K562 treated with DMSO at 1 percent for 24 hours (cell line): ENCODE measurements around the gene TSC22D4. TPM values are rescaled to one million over a fixed set of nuclear protein-coding genes. Genes with fewer than 3 reads are reported as not detected.

ENCODE experiments used
- total RNA-seq: library from RNA; unstranded; fragments of 300-600 nt; gene quantifications from 2 replicates; pipeline ENCODE4 v1.2.3, GENCODE V29; 2022; ENCODE audit warnings: low read depth; ENCODE audit not compliant: insufficient read depth

The TSC22D4 gene
- total RNA-seq = 189 and 200 TPM in 2 replicates

GRCh38 chr7:100478958-100479660 is at the start of gene TSC22D4:
TSS of gene TSC22D4 (minus strand) at chr7:100479214. CDS start at chr7:100478038, 1,176 bp downstream.

GRCh38 chr7:100483722-100484672 is 5.0 kb upstream of the TSC22D4 start, which contains the start of gene NYAP1:
TSS of gene NYAP1 (plus strand) at chr7:100483927. CDS start at chr7:100485312, 1,385 bp downstream.

GRCh38 chr7:100464210-100464660 is 14.8 kb downstream of the TSC22D4 start, which contains the start of gene SPACDR:
TSS of gene SPACDR (minus strand) at chr7:100464260. CDS start at chr7:100464025, 235 bp downstream.

GRCh38 chr7:100429637-100430492 is 49.1 kb downstream of the TSC22D4 start, which contains the start of gene MEPCE:
TSS of gene MEPCE (plus strand) at chr7:100429831. CDS start at chr7:100430019, 188 bp downstream.

GRCh38 chr7:100428199-100428966 is 50.6 kb downstream of the TSC22D4 start, which contains the start of gene ZCWPW1:
TSS of gene ZCWPW1 (minus strand) at chr7:100428703. CDS start at chr7:100420649, 8,054 bp downstream.

Other genes with a start within 250 kb of the TSC22D4 start
- 4.1 and 4.3 TPM in 2 replicates for gene SPDYE3, start 171.5 kb downstream of the TSC22D4 start, total RNA-seq
- gene PILRB, start 121.1 kb downstream of the TSC22D4 start, total RNA-seq = 29.5 and 32.4 TPM in 2 replicates
- gene PILRA, start 105.7 kb downstream of the TSC22D4 start, total RNA-seq = 2.1 TPM in 2 replicates
- gene ZCWPW1, start 50.5 kb downstream of the TSC22D4 start, total RNA-seq = 3.3 and 6.7 TPM in 2 replicates
- gene MEPCE, start 49.4 kb downstream of the TSC22D4 start, total RNA-seq = 97.3 and 99.1 TPM in 2 replicates
- gene PPP1R35, start 42.7 kb downstream of the TSC22D4 start, total RNA-seq = 113 and 152 TPM in 2 replicates
- gene SPACDR, start 15.0 kb downstream of the TSC22D4 start, total RNA-seq = 0.52 and 1.1 TPM in 2 replicates
- gene NYAP1, start 4.7 kb upstream of the TSC22D4 start, total RNA-seq = 1.3 and 2.4 TPM in 2 replicates
- gene AGFG2, start 60.0 kb upstream of the TSC22D4 start, total RNA-seq = 20.6 and 21.7 TPM in 2 replicates
- 10.9 and 17.9 TPM in 2 replicates for gene SAP25, start 94.7 kb upstream of the TSC22D4 start, total RNA-seq
- gene LRCH4, start 106.9 kb upstream of the TSC22D4 start, total RNA-seq = 101 and 102 TPM in 2 replicates
- gene FBXO24, start 107.1 kb upstream of the TSC22D4 start, total RNA-seq = 1.8 TPM in 2 replicates
- gene PCOLCE, start 123.1 kb upstream of the TSC22D4 start, total RNA-seq = 25.0 and 27.0 TPM in 2 replicates
- gene MOSPD3, start 133.3 kb upstream of the TSC22D4 start, total RNA-seq = 44.0 and 49.0 TPM in 2 replicates
- gene TFR2, start 162.3 kb upstream of the TSC22D4 start, total RNA-seq = 53.8 and 56.4 TPM in 2 replicates
- gene ACTL6B, start 177.2 kb upstream of the TSC22D4 start, total RNA-seq = not detected in 2 replicates
- 771 and 833 TPM in 2 replicates for gene GNB2, start 194.5 kb upstream of the TSC22D4 start, total RNA-seq
- 23.3 and 23.7 TPM in 2 replicates for gene GIGYF1, start 215.0 kb upstream of the TSC22D4 start, total RNA-seq
- 93.6 and 108 TPM in 2 replicates for gene POP7, start 226.9 kb upstream of the TSC22D4 start, total RNA-seq
- not detected in 2 replicates for gene EPO, start 241.3 kb upstream of the TSC22D4 start, total RNA-seq